ENCODE data around the gene CRIP1. TPM values are rescaled to one million over a fixed set of nuclear protein-coding genes. Genes with fewer than 3 reads are reported as not detected.
A peak's percentile ranks its signal among the peaks of the same experiment; 100 is the strongest.

The CRIP1 gene
- polyA plus RNA-seq, 2 donors = 78.0 to 99.3 TPM

GRCh38 chr14:105469456-105470349 is 17.0 kb upstream of the CRIP1 start:
- WGBS, 2 donors = 77 to 84% methylated on average over 49 to 54 of the region's 54 CpGs
- H3K36me3 ChIP-seq (ENCODE audit: control insufficient read depth in 2 of 2, insufficient read depth in 2 of 2, low read length in 1 of 2) = peaks cover 0 to 7% of the 10 kb centered on the region in 2 donors
- no peaks in the 10 kb centered on the region for H3K9me3 ChIP-seq (ENCODE audit: control insufficient read depth in 2 of 2, insufficient read depth in 1 of 2, low read depth in 1 of 2, low read length in 1 of 2)
- H3K27ac ChIP-seq (ENCODE audit: low read depth in 2 of 2, low read length in 1 of 2) = peak overlapping the region; percentile 53 to 65
- no peaks in the 10 kb centered on the region for H3K27me3 ChIP-seq (ENCODE audit: control insufficient read depth in 1 of 2, insufficient read depth in 2 of 2, low read length in 2 of 2)
- peaks cover 16 to 68% of the 10 kb centered on the region in 2 donors for H3K4me1 ChIP-seq (ENCODE audit: control insufficient read depth in 2 of 2, insufficient read depth in 2 of 2, low read length in 1 of 2)
- no peak overlapping the region for H3K4me3 ChIP-seq (ENCODE audit: low read depth in 1 of 2, low read length in 2 of 2)

GRCh38 chr14:105470350-105471296 is 16.1 kb upstream of the CRIP1 start:
- no peaks in the 10 kb centered on the region for H3K27me3 ChIP-seq (ENCODE audit: control insufficient read depth in 1 of 2, insufficient read depth in 2 of 2, low read length in 2 of 2)
- H3K4me3 ChIP-seq (ENCODE audit: low read depth in 1 of 2, low read length in 2 of 2) = no peak overlapping the region
- 83 to 84% methylated on average over 34 of the region's 34 CpGs for WGBS, 2 donors
- H3K27ac ChIP-seq (ENCODE audit: low read depth in 2 of 2, low read length in 1 of 2) = no peak overlapping the region
- peaks cover 0 to 3% of the 10 kb centered on the region in 2 donors for H3K36me3 ChIP-seq (ENCODE audit: control insufficient read depth in 2 of 2, insufficient read depth in 2 of 2, low read length in 1 of 2)
- H3K4me1 ChIP-seq (ENCODE audit: control insufficient read depth in 2 of 2, insufficient read depth in 2 of 2, low read length in 1 of 2) = peaks cover 16 to 63% of the 10 kb centered on the region in 2 donors
- H3K9me3 ChIP-seq (ENCODE audit: control insufficient read depth in 2 of 2, insufficient read depth in 1 of 2, low read depth in 1 of 2, low read length in 1 of 2) = no peaks in the 10 kb centered on the region

GRCh38 chr14:105471297-105471821 is 15.3 kb upstream of the CRIP1 start:
- no peaks in the 10 kb centered on the region for H3K9me3 ChIP-seq (ENCODE audit: control insufficient read depth in 2 of 2, insufficient read depth in 1 of 2, low read depth in 1 of 2, low read length in 1 of 2)
- H3K36me3 ChIP-seq (ENCODE audit: control insufficient read depth in 2 of 2, insufficient read depth in 2 of 2, low read length in 1 of 2) = peaks cover 0 to 3% of the 10 kb centered on the region in 2 donors
- H3K4me1 ChIP-seq (ENCODE audit: control insufficient read depth in 2 of 2, insufficient read depth in 2 of 2, low read length in 1 of 2) = peaks cover 19 to 61% of the 10 kb centered on the region in 2 donors
- H3K27me3 ChIP-seq (ENCODE audit: control insufficient read depth in 1 of 2, insufficient read depth in 2 of 2, low read length in 2 of 2) = no peaks in the 10 kb centered on the region
- no peak overlapping the region for H3K4me3 ChIP-seq (ENCODE audit: low read depth in 1 of 2, low read length in 2 of 2)
- 64 to 75% methylated on average over 13 to 19 of the region's 19 CpGs for WGBS, 2 donors
- no peak overlapping the region for H3K27ac ChIP-seq (ENCODE audit: low read depth in 2 of 2, low read length in 1 of 2)

- no peaks in the 10 kb centered on the region for H3K27me3 ChIP-seq (ENCODE audit: control insufficient read depth in 1 of 2, insufficient read depth in 2 of 2, low read length in 2 of 2)
- peaks cover 20 to 63% of the 10 kb centered on the region in 2 donors for H3K4me1 ChIP-seq (ENCODE audit: control insufficient read depth in 2 of 2, insufficient read depth in 2 of 2, low read length in 1 of 2)
- no peak overlapping the region for H3K4me3 ChIP-seq (ENCODE audit: low read depth in 1 of 2, low read length in 2 of 2)
- peaks cover 0 to 3% of the 10 kb centered on the region in 2 donors for H3K36me3 ChIP-seq (ENCODE audit: control insufficient read depth in 2 of 2, insufficient read depth in 2 of 2, low read length in 1 of 2)
- peak overlapping the region in 1 of 2 donors; percentile 93 for H3K27ac ChIP-seq (ENCODE audit: low read depth in 2 of 2, low read length in 1 of 2)
- WGBS, 2 donors = 79 to 84% methylated on average over 6 to 8 of the region's 8 CpGs
- no peaks in the 10 kb centered on the region for H3K9me3 ChIP-seq (ENCODE audit: control insufficient read depth in 2 of 2, insufficient read depth in 1 of 2, low read depth in 1 of 2, low read length in 1 of 2)
Measured at GRCh38 chr14:105471823-105472485, 14.7 kb upstream of the CRIP1 start.

GRCh38 chr14:105472486-105472991 is 14.1 kb upstream of the CRIP1 start:
- 40 to 46% methylated on average over 11 to 12 of the region's 12 CpGs for WGBS, 2 donors
- Histone ChIP-seq H3K27me3 (ENCODE audit: control insufficient read depth in 1 of 2, insufficient read depth in 2 of 2, low read length in 2 of 2) (no peaks in the 10 kb centered on the region), H3K36me3 (ENCODE audit: control insufficient read depth in 2 of 2, insufficient read depth in 2 of 2, low read length in 1 of 2) (peaks cover 0 to 3% of the 10 kb centered on the region in 2 donors), H3K4me1 (ENCODE audit: control insufficient read depth in 2 of 2, insufficient read depth in 2 of 2, low read length in 1 of 2) (peaks cover 20 to 62% of the 10 kb centered on the region in 2 donors), H3K27ac (ENCODE audit: low read depth in 2 of 2, low read length in 1 of 2) (peak overlapping the region; percentile 91 to 93), H3K4me3 (ENCODE audit: low read depth in 1 of 2, low read length in 2 of 2) (no peak overlapping the region), H3K9me3 (ENCODE audit: control insufficient read depth in 2 of 2, insufficient read depth in 1 of 2, low read depth in 1 of 2, low read length in 1 of 2) (no peaks in the 10 kb centered on the region)

- Histone ChIP-seq H3K9me3 (ENCODE audit: control insufficient read depth in 2 of 2, insufficient read depth in 1 of 2, low read depth in 1 of 2, low read length in 1 of 2) (no peaks in the 10 kb centered on the region), H3K27ac (ENCODE audit: low read depth in 2 of 2, low read length in 1 of 2) (peak overlapping the region; percentile 91 to 93), H3K4me1 (ENCODE audit: control insufficient read depth in 2 of 2, insufficient read depth in 2 of 2, low read length in 1 of 2) (peaks cover 17 to 58% of the 10 kb centered on the region in 2 donors), H3K27me3 (ENCODE audit: control insufficient read depth in 1 of 2, insufficient read depth in 2 of 2, low read length in 2 of 2) (no peaks in the 10 kb centered on the region), H3K4me3 (ENCODE audit: low read depth in 1 of 2, low read length in 2 of 2) (peak overlapping the region in 1 of 2 donors; percentile 67), H3K36me3 (ENCODE audit: control insufficient read depth in 2 of 2, insufficient read depth in 2 of 2, low read length in 1 of 2) (peaks cover 0 to 3% of the 10 kb centered on the region in 2 donors)
- 13 to 16% methylated on average over 5 to 7 of the region's 7 CpGs for WGBS, 2 donors
Measured at GRCh38 chr14:105473033-105473676, 13.5 kb upstream of the CRIP1 start.

- WGBS, 2 donors = 1 to 5% methylated on average over 41 to 60 of the region's 60 CpGs
- no peaks in the 10 kb centered on the region for H3K9me3 ChIP-seq (ENCODE audit: control insufficient read depth in 2 of 2, insufficient read depth in 1 of 2, low read depth in 1 of 2, low read length in 1 of 2)
- no peaks in the 10 kb centered on the region for H3K27me3 ChIP-seq (ENCODE audit: control insufficient read depth in 1 of 2, insufficient read depth in 2 of 2, low read length in 2 of 2)
- H3K27ac ChIP-seq (ENCODE audit: low read depth in 2 of 2, low read length in 1 of 2) = peak overlapping the region; percentile 91 to 93
- H3K4me1 ChIP-seq (ENCODE audit: control insufficient read depth in 2 of 2, insufficient read depth in 2 of 2, low read length in 1 of 2) = peaks cover 17 to 52% of the 10 kb centered on the region in 2 donors
- peak overlapping the region; percentile 62 to 67 for H3K4me3 ChIP-seq (ENCODE audit: low read depth in 1 of 2, low read length in 2 of 2)
- H3K36me3 ChIP-seq (ENCODE audit: control insufficient read depth in 2 of 2, insufficient read depth in 2 of 2, low read length in 1 of 2) = peaks cover 0 to 3% of the 10 kb centered on the region in 2 donors
Measured at GRCh38 chr14:105473677-105474482, 12.8 kb upstream of the CRIP1 start.

All from esophagus (tissue), 2 donors.